A673 (cell line): Measurements from ENCODE around the gene CHD5. TPM values are rescaled to one million over a fixed set of nuclear protein-coding genes. Genes with fewer than 3 reads are reported as not detected.
A peak's percentile ranks its signal among the peaks of the same experiment; 100 is the strongest.

ENCODE experiments used
- BruUV-seq: library from RNA; stranded (reverse); fragments of 400-500 nt; replicated peaks from 2 replicates; lab custom pipeline; 2021; lab: Mats Ljungman, UMichigan
- CTCF ChIA-PET: fragments of 300-600 bp; sonication (Branson Sonifier 250); formaldehyde crosslinking; loops from one replicate; lab custom pipeline; 2022; ENCODE audit warnings: antibody characterized with exemption; lab: Charles Lee
- POLR2A ChIA-PET: fragments of 300-600 bp; sonication (Branson Sonifier 250); formaldehyde crosslinking; loops from one replicate; lab custom pipeline; 2022; ENCODE audit warnings: antibody characterized with exemption; ENCODE audit not compliant: low non-redundant PET; lab: Charles Lee
- DNase-seq: peaks from one replicate; pipeline ENCODE4 v3.0.0-alpha.2; 2015; ENCODE audit warnings: low spot score
- H3K27ac ChIP-seq: fragments of 200-600 bp; sonication (generic); 2 replicates; pipeline ENCODE4 v1.5.1; 2016; ENCODE audit warnings: mixed run types, low read depth, mild to moderate bottlenecking, mixed read lengths, antibody characterized with exemption, low read length; ENCODE audit not compliant: poor library complexity, severe bottlenecking
- H3K27me3 ChIP-seq: fragments of 200-600 bp; sonication (generic); replicated peaks from 2 replicates; pipeline ENCODE4 v1.6.1; 2017; ENCODE audit warnings: mixed run types, low read depth, mild to moderate bottlenecking, mixed read lengths, antibody characterized with exemption, low read length; ENCODE audit not compliant: insufficient read depth, poor library complexity
- H3K36me3 ChIP-seq: fragments of 200-600 bp; sonication (generic); 2 replicates; pipeline ENCODE4 v1.6.1; 2016; ENCODE audit warnings: mixed run types, mild to moderate bottlenecking, mixed read lengths, antibody characterized with exemption, low read length; ENCODE audit not compliant: insufficient read depth, poor library complexity, severe bottlenecking
- H3K4me1 ChIP-seq: fragments of 200-600 bp; sonication (generic); 2 replicates; pipeline ENCODE4 v1.6.1; 2017; ENCODE audit warnings: mixed run types, mild to moderate bottlenecking, mixed read lengths, antibody characterized with exemption, low read length; ENCODE audit not compliant: insufficient read depth, poor library complexity, severe bottlenecking
- H3K4me3 ChIP-seq: fragments of 200-600 bp; sonication (generic); 2 replicates; pipeline ENCODE4 v1.5.1; 2016; ENCODE audit warnings: low read depth, mixed run types, mild to moderate bottlenecking, mixed read lengths, low read length; ENCODE audit not compliant: poor library complexity, severe bottlenecking
- H3K9me3 ChIP-seq: fragments of 200-600 bp; sonication (generic); 2 replicates; pipeline ENCODE4 v1.6.1; 2016; ENCODE audit warnings: mixed run types, low read depth, mild to moderate bottlenecking, mixed read lengths, antibody characterized with exemption, low read length; ENCODE audit not compliant: poor library complexity, severe bottlenecking
- EZH2 ChIP-seq: fragments of 200-600 bp; sonication (generic); IDR thresholded peaks from 2 replicates; pipeline ENCODE4 v1.6.1; 2017; ENCODE audit warnings: borderline replicate concordance, low read depth, mild to moderate bottlenecking, mixed read lengths, antibody characterized with exemption, low read length; ENCODE audit not compliant: poor library complexity, severe bottlenecking
- intact Hi-C: fragments of 100-400 bp; cut with micrococcal nuclease; formaldehyde crosslinking; loops from one replicate; pipeline ENCODE4 v1.10.0; 2022; ENCODE audit not compliant: unreplicated experiment
- total RNA-seq: library from RNA; stranded (reverse); gene quantifications from 2 replicates; pipeline ENCODE4 v1.2.3, GENCODE V29; 2021
- TF ChIP-seq, protein P1 (sequence below): fragments of 300-800, 200-600 bp; sonication (generic); conservative IDR thresholded peaks from 2 replicates; pipeline ENCODE4 v1.5.1; 2017; ENCODE audit warnings: low read depth, mild to moderate bottlenecking, antibody characterized with exemption, low read length, moderate library complexity, mixed read lengths

CHD5 gene
- total RNA-seq, 1 experiment from 2014 or later, result 0.58 TPM

- no TSS peak for BruUV-seq
- H3K27ac ChIP-seq, result peak overlapping the region; percentile 97
- intact Hi-C loops, result no loop called here
Measured at GRCh38 chr1:6200188-6200809, 20.2 kb upstream of the CHD5 start.

DNA sequence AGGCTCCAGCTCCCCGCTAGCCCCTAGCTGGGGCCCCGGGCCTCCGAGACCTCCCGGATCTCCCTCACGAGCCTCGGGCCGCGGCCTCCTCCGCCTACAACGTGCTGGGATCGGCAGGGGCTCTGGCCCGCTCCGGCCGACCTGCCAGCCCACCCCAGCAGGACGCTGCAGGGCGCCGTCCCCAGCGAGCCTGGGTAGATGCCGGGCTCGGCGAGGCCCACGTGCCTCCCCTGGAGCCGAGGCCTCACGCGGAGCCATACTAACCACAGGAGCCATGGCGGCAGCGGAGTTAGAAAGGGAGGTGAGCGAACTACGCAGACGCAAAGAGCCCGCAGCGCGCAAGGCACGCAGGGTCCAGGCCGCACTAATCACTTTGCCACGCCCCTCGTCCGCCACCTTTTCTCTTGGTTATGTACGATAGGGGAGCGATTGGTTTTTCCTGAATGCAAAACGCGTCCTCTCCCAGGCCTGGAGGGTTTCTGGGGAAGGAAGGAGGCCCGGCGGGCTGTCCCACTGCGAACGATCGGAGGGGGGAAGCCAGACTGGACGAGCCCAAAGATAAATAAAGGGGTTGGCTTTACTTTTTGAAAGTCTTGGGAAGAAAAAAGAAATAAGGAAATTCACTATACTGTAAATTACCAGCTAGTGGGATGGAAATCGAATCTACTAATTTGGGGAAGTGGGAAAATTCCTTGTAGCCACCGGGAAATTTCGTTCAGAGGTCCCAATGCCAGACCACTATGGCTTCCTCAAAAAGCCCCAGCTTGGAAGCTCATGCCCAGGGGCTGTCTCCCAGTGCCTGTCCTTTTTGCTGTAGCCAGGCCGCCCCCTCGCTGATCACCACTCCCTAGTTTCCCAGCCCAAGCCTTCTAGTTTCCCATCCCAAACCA, 19.4 kb upstream of the CHD5 start, which contains the start of gene RPL22:
RPL22 (minus strand) TSS at position 298 of the 890 bp plus-strand sequence; CDS start at position 276, 22 bp downstream.
- Histone ChIP-seq H3K4me3 (peak within 1 kb of the TSS; percentile 93), H3K9me3 (no peaks in the 10 kb centered on the region), H3K27me3 (no peaks in the 10 kb centered on the region), H3K36me3 (peaks cover 32% of the 10 kb centered on the region), H3K4me1 (peaks cover 11% of the 10 kb centered on the region), H3K27ac (peak within 1 kb of the TSS; percentile 97)
- peak; percentile 100 for DNase-seq
- ChIA-PET POLR2A (interaction anchor here (0.5 kb wide), 1 partner anchor 32 kb away, joined by 3 read pairs; no protein-coding TSS in a partner anchor), CTCF (no interaction called here)
- intact Hi-C loops, result no loop called here
- no TSS peak for BruUV-seq
- TF ChIP-seq EZH2, result no peak
- TF ChIP-seq, protein P1, sequence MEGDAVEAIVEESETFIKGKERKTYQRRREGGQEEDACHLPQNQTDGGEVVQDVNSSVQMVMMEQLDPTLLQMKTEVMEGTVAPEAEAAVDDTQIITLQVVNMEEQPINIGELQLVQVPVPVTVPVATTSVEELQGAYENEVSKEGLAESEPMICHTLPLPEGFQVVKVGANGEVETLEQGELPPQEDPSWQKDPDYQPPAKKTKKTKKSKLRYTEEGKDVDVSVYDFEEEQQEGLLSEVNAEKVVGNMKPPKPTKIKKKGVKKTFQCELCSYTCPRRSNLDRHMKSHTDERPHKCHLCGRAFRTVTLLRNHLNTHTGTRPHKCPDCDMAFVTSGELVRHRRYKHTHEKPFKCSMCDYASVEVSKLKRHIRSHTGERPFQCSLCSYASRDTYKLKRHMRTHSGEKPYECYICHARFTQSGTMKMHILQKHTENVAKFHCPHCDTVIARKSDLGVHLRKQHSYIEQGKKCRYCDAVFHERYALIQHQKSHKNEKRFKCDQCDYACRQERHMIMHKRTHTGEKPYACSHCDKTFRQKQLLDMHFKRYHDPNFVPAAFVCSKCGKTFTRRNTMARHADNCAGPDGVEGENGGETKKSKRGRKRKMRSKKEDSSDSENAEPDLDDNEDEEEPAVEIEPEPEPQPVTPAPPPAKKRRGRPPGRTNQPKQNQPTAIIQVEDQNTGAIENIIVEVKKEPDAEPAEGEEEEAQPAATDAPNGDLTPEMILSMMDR, result no peak

More at GRCh38 chr1:6200188-6200809, 20.2 kb upstream of the CHD5 start:
- ChIA-PET POLR2A (interaction anchor here (0.5 kb wide), 1 partner anchor 31 kb away, joined by 3 read pairs; no protein-coding TSS in a partner anchor), CTCF (no interaction called here)
- Histone ChIP-seq H3K27me3 (no peaks in the 10 kb centered on the region), H3K9me3 (no peaks in the 10 kb centered on the region), H3K36me3 (peaks cover 25% of the 10 kb centered on the region), H3K4me1 (peaks cover 11% of the 10 kb centered on the region), H3K4me3 (peak overlapping the region; percentile 93)
- no peak for DNase-seq
- TF ChIP-seq EZH2, result no peak
- TF ChIP-seq, protein P1, result no peak

- ChIA-PET CTCF (no interaction called here), POLR2A (no interaction called here)
- intact Hi-C loops, result no loop called here
- Histone ChIP-seq H3K9me3 (no peaks in the 10 kb centered on the region), H3K36me3 (peaks cover 40% of the 10 kb centered on the region), H3K27me3 (no peaks in the 10 kb centered on the region), H3K4me3 (peak overlapping the region; percentile 93), H3K4me1 (peaks cover 11% of the 10 kb centered on the region), H3K27ac (peak overlapping the region; percentile 97)
- TSS peak; percentile 60 for BruUV-seq
- TF ChIP-seq, protein P1, result no peak
- DNase-seq, result no peak
Measured at GRCh38 chr1:6198646-6199297, 18.7 kb upstream of the CHD5 start.
